Panc1 (cell line): ENCODE results near the gene E2F8. TPM values are rescaled to one million over a fixed set of nuclear protein-coding genes. Genes with fewer than 3 reads are reported as not detected.
"Not testable (repeated sequence)": the region's sequence is repeated elsewhere in the genome, so short reads cannot be mapped to it uniquely, and the experiment has no call there.

Experiments
- ATAC-seq: fragments of 200-7000 bp; cut with Tn5 transposase; 2 replicates; pipeline ENCODE4 v1.9.1; 2020; ENCODE audit warnings: mild to moderate bottlenecking, moderate library complexity
- BruUV-seq: library from RNA; stranded (reverse); fragments of 400-500 nt; replicated peaks from 2 replicates; lab custom pipeline; 2021; lab: Mats Ljungman, UMichigan
- CTCF ChIA-PET: fragments of 300-600 bp; sonication (Branson Sonifier 250); formaldehyde crosslinking; loops from one replicate; lab custom pipeline; 2022; ENCODE audit warnings: antibody characterized with exemption; lab: Charles Lee
- POLR2A ChIA-PET: fragments of 300-600 bp; sonication (Branson Sonifier 250); formaldehyde crosslinking; loops from one replicate; lab custom pipeline; 2022; ENCODE audit warnings: antibody characterized with exemption; lab: Charles Lee
- DNase-seq: peaks from one replicate; pipeline ENCODE4 v3.0.0-alpha.2; 2010; ENCODE audit warnings: low read depth, low spot score
- H3K27ac ChIP-seq: 2 replicates; pipeline ENCODE4 v1.5.1; 2011; ENCODE audit warnings: mild to moderate bottlenecking, low read length, inconsistent platforms
- H3K27me3 ChIP-seq: fragments of 200-500 bp; sonication (Bioruptor generic); 2 replicates; pipeline ENCODE4 v1.6.0; 2014; ENCODE audit warnings: low read length, inconsistent platforms; ENCODE audit not compliant: control insufficient read depth, insufficient read depth
- H3K36me3 ChIP-seq: fragments of 200-500 bp; sonication (Bioruptor generic); 2 replicates; pipeline ENCODE4 v1.5.1; 2014; ENCODE audit warnings: inconsistent platforms, mild to moderate bottlenecking, low read length, moderate library complexity; ENCODE audit not compliant: control insufficient read depth, insufficient read depth
- H3K4me1 ChIP-seq: 2 replicates; pipeline ENCODE4 v1.5.1; 2011; ENCODE audit warnings: inconsistent platforms, mild to moderate bottlenecking, low read length, moderate library complexity; ENCODE audit not compliant: control insufficient read depth, insufficient read depth
- H3K4me3 ChIP-seq, 2 experiments: 2 replicates each; pipeline ENCODE4 v1.5.1; 2011 to 2012; ENCODE audit warnings: low read depth in 2 of 2, low read length in 2 of 2, mild to moderate bottlenecking in 2 of 2, inconsistent platforms in 1 of 2, moderate library complexity in 1 of 2
- H3K9me3 ChIP-seq: fragments of 200-500 bp; sonication (Bioruptor generic); 2 replicates; pipeline ENCODE4 v1.5.1; 2014; ENCODE audit warnings: low read depth, mild to moderate bottlenecking, inconsistent platforms, low read length, moderate library complexity; ENCODE audit not compliant: control insufficient read depth, insufficient read depth
- CTCF ChIP-seq: fragments of 450-650 bp; IDR thresholded peaks from 2 replicates; pipeline ENCODE4 v1.5.1; 2017; ENCODE audit warnings: mild to moderate bottlenecking
- POLR2AphosphoS5 ChIP-seq: IDR thresholded peaks from 2 replicates; pipeline ENCODE4 v1.6.1; 2012; ENCODE audit warnings: mild to moderate bottlenecking, low read depth, low read length, moderate library complexity
- SIN3A ChIP-seq: IDR thresholded peaks from 2 replicates; pipeline ENCODE4 v1.6.1; 2012; ENCODE audit warnings: low read depth, mild to moderate bottlenecking, low read length, moderate library complexity, borderline replicate concordance; ENCODE audit not compliant: insufficient read depth
- TCF7L2 ChIP-seq: IDR thresholded peaks from 2 replicates; pipeline ENCODE4 v1.6.1; 2011; ENCODE audit warnings: mild to moderate bottlenecking, low read depth, low read length, inconsistent platforms
- in situ Hi-C: cut with HindIII; loops from 2 replicates; pipeline ENCODE4 v1.10.0; 2016; ENCODE audit warnings: low sequenced_read_pairs, low pct_unique_long_range_greater_than_20kb
- intact Hi-C: fragments of 100-400 bp; cut with micrococcal nuclease; formaldehyde crosslinking; loops from one replicate; pipeline ENCODE4 v1.10.0; 2022; ENCODE audit not compliant: unreplicated experiment
- total RNA-seq: library from RNA; stranded (reverse); gene quantifications from one replicate; pipeline ENCODE4 v1.2.1, GENCODE V29; 2021; ENCODE audit not compliant: unreplicated experiment
- TF ChIP-seq, protein P1 (sequence below), 2 experiments: IDR thresholded peaks; 2 replicates each; pipeline ENCODE4 v1.6.1; 2011 to 2012; ENCODE audit warnings: low read depth in 2 of 2, control low read depth in 1 of 2, low read length in 1 of 2, mild to moderate bottlenecking in 1 of 2, moderate library complexity in 1 of 2; ENCODE audit not compliant: insufficient read depth in 1 of 2

Gene E2F8
- total RNA-seq, 1 experiment from 2014 or later = 14.2 TPM

GRCh38 chr11:19259487-19260345 lies 19.0 kb upstream of the E2F8 start:
- H3K27me3 ChIP-seq = no peaks in the 10 kb centered on the region
- in situ Hi-C loops (no loop called here), intact Hi-C loops (loop anchor here (1.0 to 5.0 kb wide), 2 partner anchors 187 to 294 kb away; no protein-coding TSS in a partner anchor)
- no TSS peak for BruUV-seq
- CTCF ChIA-PET = interaction anchor here (0.6 to 0.9 kb wide), 3 partner anchors 73 to 294 kb away, joined by 3 read pairs; no protein-coding TSS in a partner anchor
- no peak for DNase-seq
- no peaks in the 10 kb centered on the region for H3K36me3 ChIP-seq
- H3K4me1 ChIP-seq = no peaks in the 10 kb centered on the region
- POLR2A ChIA-PET = no interaction called here
- H3K9me3 ChIP-seq = no peaks in the 10 kb centered on the region
- TF ChIP-seq CTCF = peak; percentile 97
- no peak for TF ChIP-seq SIN3A
- H3K4me3 ChIP-seq = no peak overlapping the region
- H3K27ac ChIP-seq = no peak overlapping the region
- peak; percentile 82 for ATAC-seq

GRCh38 chr11:19258641-19259230 lies 18.0 kb upstream of the E2F8 start:
- DNase-seq (no peak), ATAC-seq (no peak)
- no TSS peak for BruUV-seq
- intact Hi-C loops (loop anchor here (1.0 to 5.0 kb wide), 2 partner anchors 186 to 295 kb away; no protein-coding TSS in a partner anchor), in situ Hi-C loops (no loop called here)
- no peaks in the 10 kb centered on the region for H3K4me1 ChIP-seq
- no peak overlapping the region for H3K4me3 ChIP-seq
- H3K36me3 ChIP-seq = no peaks in the 10 kb centered on the region
- POLR2A ChIA-PET = no interaction called here
- no peaks in the 10 kb centered on the region for H3K9me3 ChIP-seq
- H3K27ac ChIP-seq = no peak overlapping the region
- CTCF ChIA-PET = interaction anchor here (0.6 to 0.7 kb wide), 2 partner anchors 106 to 141 kb away, joined by 3 to 5 read pairs; no protein-coding TSS in a partner anchor
- TF ChIP-seq CTCF = no peak
- no peak for TF ChIP-seq SIN3A
- TF ChIP-seq POLR2AphosphoS5 = no peak
- no peak for TF ChIP-seq TCF7L2
- TF ChIP-seq, protein P1, sequence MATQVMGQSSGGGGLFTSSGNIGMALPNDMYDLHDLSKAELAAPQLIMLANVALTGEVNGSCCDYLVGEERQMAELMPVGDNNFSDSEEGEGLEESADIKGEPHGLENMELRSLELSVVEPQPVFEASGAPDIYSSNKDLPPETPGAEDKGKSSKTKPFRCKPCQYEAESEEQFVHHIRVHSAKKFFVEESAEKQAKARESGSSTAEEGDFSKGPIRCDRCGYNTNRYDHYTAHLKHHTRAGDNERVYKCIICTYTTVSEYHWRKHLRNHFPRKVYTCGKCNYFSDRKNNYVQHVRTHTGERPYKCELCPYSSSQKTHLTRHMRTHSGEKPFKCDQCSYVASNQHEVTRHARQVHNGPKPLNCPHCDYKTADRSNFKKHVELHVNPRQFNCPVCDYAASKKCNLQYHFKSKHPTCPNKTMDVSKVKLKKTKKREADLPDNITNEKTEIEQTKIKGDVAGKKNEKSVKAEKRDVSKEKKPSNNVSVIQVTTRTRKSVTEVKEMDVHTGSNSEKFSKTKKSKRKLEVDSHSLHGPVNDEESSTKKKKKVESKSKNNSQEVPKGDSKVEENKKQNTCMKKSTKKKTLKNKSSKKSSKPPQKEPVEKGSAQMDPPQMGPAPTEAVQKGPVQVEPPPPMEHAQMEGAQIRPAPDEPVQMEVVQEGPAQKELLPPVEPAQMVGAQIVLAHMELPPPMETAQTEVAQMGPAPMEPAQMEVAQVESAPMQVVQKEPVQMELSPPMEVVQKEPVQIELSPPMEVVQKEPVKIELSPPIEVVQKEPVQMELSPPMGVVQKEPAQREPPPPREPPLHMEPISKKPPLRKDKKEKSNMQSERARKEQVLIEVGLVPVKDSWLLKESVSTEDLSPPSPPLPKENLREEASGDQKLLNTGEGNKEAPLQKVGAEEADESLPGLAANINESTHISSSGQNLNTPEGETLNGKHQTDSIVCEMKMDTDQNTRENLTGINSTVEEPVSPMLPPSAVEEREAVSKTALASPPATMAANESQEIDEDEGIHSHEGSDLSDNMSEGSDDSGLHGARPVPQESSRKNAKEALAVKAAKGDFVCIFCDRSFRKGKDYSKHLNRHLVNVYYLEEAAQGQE (IDR thresholded peaks at IDR 0.05; ENCODE audit: insufficient read depth in 1 of 2, low read depth in 2 of 2, low read length in 1 of 2) = no peak
- H3K27me3 ChIP-seq = no peaks in the 10 kb centered on the region

DNA sequence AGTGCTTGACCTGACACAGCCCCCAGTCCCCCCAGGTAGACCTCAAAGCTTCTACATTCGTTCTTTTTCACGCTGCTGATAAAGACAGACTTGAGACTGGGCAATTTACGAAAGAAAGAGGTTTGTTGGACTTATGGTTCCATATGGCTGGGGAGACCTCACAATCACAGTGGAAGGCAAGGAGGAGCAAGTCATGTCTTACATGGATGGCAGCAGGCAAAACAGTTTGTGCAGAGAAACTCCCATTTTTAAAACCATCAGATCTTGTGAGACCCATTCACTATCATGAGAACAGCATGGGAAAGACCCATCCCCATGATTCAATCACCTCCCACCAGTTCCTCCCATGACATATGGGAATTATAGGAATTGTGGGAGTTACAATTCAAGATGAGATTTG lies 13.7 kb upstream of the E2F8 start:
- ATAC-seq, in situ Hi-C loops, DNase-seq, intact Hi-C loops, CTCF ChIA-PET, H3K36me3 ChIP-seq, H3K4me3 ChIP-seq, H3K27me3 ChIP-seq, H3K4me1 ChIP-seq, BruUV-seq, POLR2A ChIA-PET, H3K9me3 ChIP-seq, H3K27ac ChIP-seq: not testable (repeated sequence)
